Mesendoderm (in vitro differentiated cells): ENCODE data around the gene UBD. TPM values are rescaled to one million over a fixed set of nuclear protein-coding genes. Genes with fewer than 3 reads are reported as not detected.
A peak's percentile ranks its signal among the peaks of the same experiment; 100 is the strongest.

Experiments used
- DNase-seq: peaks from one replicate; pipeline ENCODE4 v3.0.0; 2013
- H2AK5ac ChIP-seq: 2 replicates; pipeline ENCODE4 v1.6.1; 2013; ENCODE audit warnings: low read length, inconsistent platforms
- H2BK120ac ChIP-seq: 2 replicates; pipeline ENCODE4 v1.6.1; 2013; ENCODE audit warnings: low read depth, mild to moderate bottlenecking, low read length, moderate library complexity, mixed read lengths
- H2BK15ac ChIP-seq: replicated peaks from 2 replicates; pipeline ENCODE4 v1.6.1; 2013; ENCODE audit warnings: low read depth, mild to moderate bottlenecking, moderate library complexity
- H2BK5ac ChIP-seq: 2 replicates; pipeline ENCODE4 v1.6.1; 2013; ENCODE audit warnings: low read length, inconsistent platforms
- H3K18ac ChIP-seq: 2 replicates; pipeline ENCODE4 v1.6.1; 2013; ENCODE audit warnings: mild to moderate bottlenecking, low read length, mixed read lengths
- H3K23ac ChIP-seq: one replicate; pipeline ENCODE4 v1.6.1; 2013; ENCODE audit warnings: low read length
- H3K27ac ChIP-seq: 2 replicates; pipeline ENCODE4 v1.5.1; 2013; ENCODE audit warnings: low read depth, mild to moderate bottlenecking, inconsistent platforms, low read length, moderate library complexity
- H3K27me3 ChIP-seq: 2 replicates; pipeline ENCODE4 v1.6.1; 2013; ENCODE audit warnings: low read length, control low read depth, mild to moderate bottlenecking, inconsistent platforms; ENCODE audit not compliant: insufficient read depth, poor library complexity
- H3K36me3 ChIP-seq: 2 replicates; pipeline ENCODE4 v1.6.1; 2013; ENCODE audit warnings: low read length, inconsistent platforms; ENCODE audit not compliant: control insufficient read depth, insufficient read depth
- H3K4ac ChIP-seq: one replicate; pipeline ENCODE4 v1.6.1; 2013; ENCODE audit warnings: low read depth, mild to moderate bottlenecking, low read length, moderate library complexity
- H3K4me1 ChIP-seq: 2 replicates; pipeline ENCODE4 v1.6.1; 2013; ENCODE audit warnings: low read depth, low read length, inconsistent platforms; ENCODE audit not compliant: control insufficient read depth
- H3K4me2 ChIP-seq: 2 replicates; pipeline ENCODE4 v1.6.1; 2013; ENCODE audit warnings: low read length
- H3K4me3 ChIP-seq: 2 replicates; pipeline ENCODE4 v1.5.1; 2013; ENCODE audit warnings: mild to moderate bottlenecking, low read length
- H3K56ac ChIP-seq: one replicate; pipeline ENCODE4 v1.6.1; 2013; ENCODE audit warnings: low read length
- H3K79me1 ChIP-seq: 2 replicates; pipeline ENCODE4 v1.6.1; 2013; ENCODE audit warnings: low read length, inconsistent platforms
- H3K79me2 ChIP-seq: 2 replicates; pipeline ENCODE4 v1.6.1; 2013; ENCODE audit warnings: mild to moderate bottlenecking, low read length; ENCODE audit not compliant: control insufficient read depth, insufficient read depth
- H3K9ac ChIP-seq: 2 replicates; pipeline ENCODE4 v1.6.1; 2013; ENCODE audit warnings: low read length, inconsistent platforms
- H4K5ac ChIP-seq: one replicate; pipeline ENCODE4 v1.6.1; 2013; ENCODE audit warnings: low read length
- H4K8ac ChIP-seq: one replicate; pipeline ENCODE4 v1.6.1; 2013; ENCODE audit warnings: low read depth, mild to moderate bottlenecking, control low read depth, low read length, moderate library complexity
- WGBS: extraction: QIAGEN DNeasy Blood & Tissue Kit; methylation state at CpG from one replicate; pipeline ENCODE4 v1.1.7; 2013; ENCODE audit warnings: low lambda C conversion rate, missing lambda C conversion rate; ENCODE audit not compliant: insufficient coverage; ENCODE audit errors: extremely low coverage; 5-methylcytosine and 5-hydroxymethylcytosine counted together
- polyA plus RNA-seq, 2 experiments: library from polyadenylated mRNA; stranded (reverse); fragments of 200-250 nt; gene quantifications; one replicate each; pipeline ENCODE4 v1.2.3, GENCODE V29; 2013

UBD gene
- polyA plus RNA-seq (2013, experiment 1 of 2): 0.07 TPM
- not detected for polyA plus RNA-seq (2013, experiment 2 of 2)

DNA sequence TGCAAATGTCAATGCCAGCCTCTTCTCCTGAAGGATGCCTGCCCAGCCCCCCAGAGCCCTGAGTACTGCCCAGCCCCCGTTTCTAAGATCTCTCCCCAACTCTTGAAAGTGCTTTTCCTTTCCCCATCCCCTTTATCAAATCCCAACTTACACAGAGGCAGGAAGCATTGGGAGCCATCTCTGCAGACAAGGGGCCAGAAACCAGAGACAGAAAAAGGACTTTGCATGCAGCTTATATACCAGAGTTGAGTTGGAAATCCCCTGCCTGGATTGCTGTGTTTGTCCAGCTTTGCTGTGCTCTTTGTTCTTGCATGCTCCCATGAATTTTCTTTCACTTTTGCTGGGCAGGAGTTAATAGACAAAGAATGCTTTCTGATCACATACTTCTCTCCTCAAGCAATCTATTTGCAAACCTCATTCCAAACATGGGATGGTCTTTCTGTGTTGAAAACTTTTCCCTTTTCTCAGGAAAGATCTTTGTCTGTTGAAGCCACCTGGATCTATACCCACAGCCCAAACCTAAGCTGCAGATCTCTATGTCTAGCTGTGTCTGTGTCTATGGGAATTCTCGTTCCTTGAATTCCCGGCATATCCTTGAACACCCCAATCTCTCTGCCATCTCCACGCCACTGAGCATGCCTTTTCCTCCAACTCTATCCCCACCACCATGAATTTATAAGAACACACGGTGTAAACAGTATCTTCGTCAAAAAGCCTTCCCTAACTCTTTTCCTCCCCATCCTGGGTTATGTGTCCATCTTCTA is at the start of gene UBD:
TSS of gene UBD (minus strand) at position 209 of the 764 bp plus-strand sequence. CDS start at position 178, 31 bp downstream.
- H3K4me2 ChIP-seq: no peak within 1 kb of the TSS
- H4K8ac ChIP-seq: no peak within 1 kb of the TSS
- no peak within 1 kb of the TSS for H3K23ac ChIP-seq
- WGBS: no CpG with 5 or more reads among the region's 6 CpGs
- H3K27ac ChIP-seq: no peak within 1 kb of the TSS
- H3K79me1 ChIP-seq: no peaks in the 10 kb centered on the region
- H2BK15ac ChIP-seq: no peak within 1 kb of the TSS
- no peak within 1 kb of the TSS for H2AK5ac ChIP-seq
- H3K4me1 ChIP-seq: no peaks in the 10 kb centered on the region
- no peak within 1 kb of the TSS for H4K5ac ChIP-seq
- H3K18ac ChIP-seq: no peak within 1 kb of the TSS
- H2BK120ac ChIP-seq: no peak within 1 kb of the TSS
- H3K56ac ChIP-seq: no peak within 1 kb of the TSS
- H3K4me3 ChIP-seq: no peak within 1 kb of the TSS
- peaks cover 4% of the 10 kb centered on the region for H3K27me3 ChIP-seq
- no peak within 1 kb of the TSS for H2BK5ac ChIP-seq
- no peak within 1 kb of the TSS for H3K4ac ChIP-seq
- H3K9ac ChIP-seq: no peak within 1 kb of the TSS
- H3K79me2 ChIP-seq: no peaks in the 10 kb centered on the region
- DNase-seq: no peak
- H3K36me3 ChIP-seq: no peaks in the 10 kb centered on the region

DNA sequence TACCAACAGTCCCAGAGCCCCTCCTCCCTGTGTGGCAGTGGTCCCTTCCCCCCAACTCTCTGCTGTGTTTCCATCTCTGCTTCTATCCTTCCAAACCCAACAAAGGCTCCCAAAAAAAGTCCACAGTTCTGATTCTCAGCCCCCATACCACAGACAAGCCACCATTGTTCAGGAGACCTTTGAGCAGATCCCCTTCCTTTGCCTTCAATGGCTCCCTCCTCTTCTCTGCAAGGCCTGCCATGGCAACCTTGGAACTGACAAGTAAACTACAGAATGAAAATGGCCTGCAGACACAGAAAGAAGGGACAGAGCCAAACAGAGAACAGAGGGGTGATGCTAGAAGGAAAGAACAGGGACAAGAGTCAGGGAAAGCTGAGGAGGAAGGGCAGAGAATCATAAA is 48.6 kb upstream of the UBD start:
- Histone ChIP-seq H3K27ac (no peak overlapping the region), H3K9ac (no peak overlapping the region), H3K79me1 (peaks cover 2% of the 10 kb centered on the region), H2BK15ac (no peak overlapping the region), H3K56ac (no peak overlapping the region), H3K4me2 (no peak overlapping the region), H3K36me3 (peaks cover 45% of the 10 kb centered on the region), H2BK120ac (no peak overlapping the region), H4K8ac (no peak overlapping the region), H3K4ac (no peak overlapping the region), H3K4me1 (peaks cover 2% of the 10 kb centered on the region), H4K5ac (no peak overlapping the region), H2AK5ac (no peak overlapping the region), H3K79me2 (no peaks in the 10 kb centered on the region), H3K4me3 (no peak overlapping the region), H3K18ac (no peak overlapping the region), H3K23ac (no peak overlapping the region), H3K27me3 (no peaks in the 10 kb centered on the region), H2BK5ac (no peak overlapping the region)
- no peak for DNase-seq

DNA sequence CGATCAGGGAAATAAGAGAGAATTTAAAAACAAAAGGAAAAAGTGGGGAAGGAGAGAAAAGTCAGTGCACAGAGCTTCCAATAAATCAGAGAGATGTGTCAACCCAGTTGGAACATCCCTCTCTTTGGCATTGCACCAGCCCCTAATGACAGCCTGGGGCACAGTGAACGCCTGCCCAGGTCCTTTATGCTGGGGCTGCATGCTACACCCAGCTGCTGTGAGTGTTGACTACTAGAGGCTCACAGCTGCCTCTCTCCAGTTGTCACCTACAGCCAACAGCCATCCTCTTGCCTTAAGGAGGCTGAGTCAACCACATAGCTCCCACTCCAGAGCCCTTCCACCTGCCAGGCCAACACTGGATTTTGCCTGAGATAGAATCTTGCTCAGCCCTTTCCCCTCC is 44.4 kb upstream of the UBD start:
- Histone ChIP-seq H3K56ac (no peak overlapping the region), H3K18ac (no peak overlapping the region), H2AK5ac (no peak overlapping the region), H3K4me3 (no peak overlapping the region), H3K79me1 (peaks cover 4% of the 10 kb centered on the region), H3K4me2 (no peak overlapping the region), H2BK120ac (no peak overlapping the region), H4K8ac (no peak overlapping the region), H3K23ac (no peak overlapping the region), H2BK15ac (no peak overlapping the region), H3K4me1 (no peaks in the 10 kb centered on the region), H3K36me3 (peaks cover 52% of the 10 kb centered on the region), H3K4ac (no peak overlapping the region), H4K5ac (no peak overlapping the region), H2BK5ac (no peak overlapping the region), H3K27ac (no peak overlapping the region), H3K9ac (no peak overlapping the region), H3K79me2 (no peaks in the 10 kb centered on the region), H3K27me3 (no peaks in the 10 kb centered on the region)
- no peak for DNase-seq
- no CpG with 5 or more reads among the region's 2 CpGs for WGBS

DNA sequence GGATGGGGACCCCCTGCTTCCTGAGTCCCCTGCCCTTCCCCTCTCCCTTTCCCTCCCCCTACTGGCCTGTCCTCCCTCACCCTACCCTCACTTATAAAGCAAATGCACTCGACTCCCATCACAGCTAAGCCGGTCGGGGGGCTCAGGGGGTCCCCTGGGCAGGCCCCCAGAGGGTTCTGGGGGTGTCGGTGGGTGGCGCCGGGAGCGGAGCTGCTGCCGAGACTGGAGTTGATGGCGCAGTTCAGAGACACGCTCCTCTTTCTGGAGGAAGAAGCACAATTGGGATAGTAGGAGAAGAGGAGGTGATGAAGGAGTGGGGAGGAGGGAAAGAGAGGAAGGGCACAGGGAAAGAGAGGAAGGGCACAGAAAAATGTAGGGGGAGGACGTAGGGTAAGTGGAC is 43.9 kb upstream of the UBD start:
- Histone ChIP-seq H3K18ac (no peak overlapping the region), H3K9ac (no peak overlapping the region), H3K4me1 (no peaks in the 10 kb centered on the region), H2BK120ac (no peak overlapping the region), H3K23ac (no peak overlapping the region), H3K4me2 (no peak overlapping the region), H3K56ac (no peak overlapping the region), H3K4ac (no peak overlapping the region), H3K79me1 (peaks cover 4% of the 10 kb centered on the region), H3K36me3 (peaks cover 53% of the 10 kb centered on the region), H2AK5ac (no peak overlapping the region), H2BK15ac (no peak overlapping the region), H4K5ac (no peak overlapping the region), H3K27ac (no peak overlapping the region), H3K27me3 (no peaks in the 10 kb centered on the region), H2BK5ac (no peak overlapping the region), H3K4me3 (no peak overlapping the region), H4K8ac (no peak overlapping the region), H3K79me2 (no peaks in the 10 kb centered on the region)
- DNase-seq: no peak
- no CpG with 5 or more reads among the region's 11 CpGs for WGBS

DNA sequence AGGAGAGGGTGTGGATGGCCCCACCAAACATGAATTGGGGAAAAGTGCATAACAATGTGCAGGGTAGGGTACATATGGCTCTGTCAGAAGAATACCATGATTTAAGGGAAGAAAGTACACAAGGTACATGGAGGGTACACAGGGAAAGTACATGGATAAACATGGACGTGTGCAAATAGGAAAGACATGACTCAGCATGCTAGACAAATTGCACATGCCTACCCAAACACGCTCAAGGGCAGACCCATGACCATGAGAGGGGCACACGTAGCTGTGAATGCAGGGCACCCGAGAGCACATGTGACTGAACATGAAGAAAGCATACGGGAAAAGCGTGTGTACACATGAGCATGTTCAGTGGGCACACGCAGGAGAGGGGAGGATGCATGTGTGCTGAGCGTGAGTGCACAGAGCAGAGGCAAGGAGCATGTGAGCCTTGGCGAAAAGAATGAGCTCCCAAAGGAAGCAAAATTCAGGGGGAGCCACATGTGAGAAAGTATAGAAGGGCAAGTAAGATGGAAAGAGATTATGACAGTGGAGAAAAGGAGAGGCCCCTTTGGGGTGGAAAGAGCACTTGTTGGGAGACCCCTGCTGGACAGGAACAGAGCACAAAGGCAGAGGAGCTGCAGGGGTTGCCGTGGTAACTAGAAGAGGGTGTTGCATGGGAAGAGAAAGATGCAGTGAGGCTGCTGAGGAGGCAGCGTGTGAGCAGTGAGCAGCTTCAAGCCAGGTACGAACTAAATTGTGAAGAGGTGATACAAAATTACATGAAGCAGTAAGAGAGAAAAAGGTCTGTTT is 43.2 kb upstream of the UBD start:
- Histone ChIP-seq H3K27ac (no peak overlapping the region), H3K27me3 (no peaks in the 10 kb centered on the region), H2AK5ac (no peak overlapping the region), H3K79me1 (peaks cover 4% of the 10 kb centered on the region), H4K8ac (no peak overlapping the region), H3K79me2 (no peaks in the 10 kb centered on the region), H2BK5ac (no peak overlapping the region), H2BK15ac (no peak overlapping the region), H3K4me1 (no peaks in the 10 kb centered on the region), H3K36me3 (peaks cover 51% of the 10 kb centered on the region), H3K23ac (no peak overlapping the region), H3K56ac (no peak overlapping the region), H3K4me3 (no peak overlapping the region), H3K18ac (no peak overlapping the region), H4K5ac (no peak overlapping the region), H2BK120ac (no peak overlapping the region), H3K4me2 (no peak overlapping the region), H3K4ac (no peak overlapping the region), H3K9ac (no peak overlapping the region)
- peak; percentile 93 for DNase-seq
- WGBS: no CpG with 5 or more reads among the region's 12 CpGs
